Gastroesophageal sphincter (tissue), 3 donors: Measurements from ENCODE around the gene MVB12B.

Source experiments
- POLR2A ChIP-seq, 2 donors: fragments of 450-650 bp; IDR thresholded peaks; one replicate each; pipeline ENCODE4 v1.6.1; 2017; ENCODE audit warnings: antibody characterized with exemption in 2 of 2, mild to moderate bottlenecking in 2 of 2, moderate library complexity in 1 of 2
- POLR2AphosphoS5 ChIP-seq: sonication (generic); formaldehyde crosslinking; IDR thresholded peaks from one replicate; pipeline ENCODE4 v1.6.1; 2017; ENCODE audit warnings: antibody characterized with exemption
- TF ChIP-seq, protein P1 (sequence below), 4 experiments: fragments of 200-600 bp in 2 of 4; fragments of 450-650 bp in 2 of 4; sonication (generic) in 1 of 4; IDR thresholded peaks; one replicate each; pipeline ENCODE4 v1.5.1; 2017 to 2019; ENCODE audit warnings: antibody characterized with exemption in 4 of 4, mild to moderate bottlenecking in 2 of 4, moderate library complexity in 2 of 4

GRCh38 chr9:126508928-126509327 is 182.3 kb downstream of the MVB12B start:
- TF ChIP-seq POLR2AphosphoS5, result no peak
- TF ChIP-seq, protein P1, sequence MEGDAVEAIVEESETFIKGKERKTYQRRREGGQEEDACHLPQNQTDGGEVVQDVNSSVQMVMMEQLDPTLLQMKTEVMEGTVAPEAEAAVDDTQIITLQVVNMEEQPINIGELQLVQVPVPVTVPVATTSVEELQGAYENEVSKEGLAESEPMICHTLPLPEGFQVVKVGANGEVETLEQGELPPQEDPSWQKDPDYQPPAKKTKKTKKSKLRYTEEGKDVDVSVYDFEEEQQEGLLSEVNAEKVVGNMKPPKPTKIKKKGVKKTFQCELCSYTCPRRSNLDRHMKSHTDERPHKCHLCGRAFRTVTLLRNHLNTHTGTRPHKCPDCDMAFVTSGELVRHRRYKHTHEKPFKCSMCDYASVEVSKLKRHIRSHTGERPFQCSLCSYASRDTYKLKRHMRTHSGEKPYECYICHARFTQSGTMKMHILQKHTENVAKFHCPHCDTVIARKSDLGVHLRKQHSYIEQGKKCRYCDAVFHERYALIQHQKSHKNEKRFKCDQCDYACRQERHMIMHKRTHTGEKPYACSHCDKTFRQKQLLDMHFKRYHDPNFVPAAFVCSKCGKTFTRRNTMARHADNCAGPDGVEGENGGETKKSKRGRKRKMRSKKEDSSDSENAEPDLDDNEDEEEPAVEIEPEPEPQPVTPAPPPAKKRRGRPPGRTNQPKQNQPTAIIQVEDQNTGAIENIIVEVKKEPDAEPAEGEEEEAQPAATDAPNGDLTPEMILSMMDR (IDR thresholded peaks at IDR 0.05), result no peak
- TF ChIP-seq POLR2A (IDR thresholded peaks at IDR 0.05), result no peak
